Mesothelial cell of epicardium (in vitro differentiated cells): ENCODE results near the gene ZFYVE28. TPM values are rescaled to one million over a fixed set of nuclear protein-coding genes. Genes with fewer than 3 reads are reported as not detected.

Source experiments
- DNase-seq, 2 experiments: peaks; one replicate each; pipeline ENCODE4 v3.0.0; 2021; ENCODE audit warnings: low spot score in 2 of 2; ENCODE audit not compliant: unreplicated experiment in 2 of 2
- H3K27ac Mint-ChIP-seq: 2 replicates; pipeline ENCODE4 v1.8.0; 2021; ENCODE audit warnings: mixed read lengths
- H3K27me3 Mint-ChIP-seq: 2 replicates; pipeline ENCODE4 v1.8.0; 2021; ENCODE audit warnings: low read depth, mixed read lengths
- H3K36me3 Mint-ChIP-seq: 2 replicates; pipeline ENCODE4 v1.8.0; 2021; ENCODE audit warnings: mixed read lengths
- H3K4me1 Mint-ChIP-seq: 2 replicates; pipeline ENCODE4 v1.8.0; 2021; ENCODE audit warnings: mixed read lengths
- H3K4me3 Mint-ChIP-seq: 2 replicates; pipeline ENCODE4 v1.8.0; 2021; ENCODE audit warnings: mild to moderate bottlenecking, moderate library complexity, mixed read lengths
- H3K9me3 Mint-ChIP-seq: 2 replicates; pipeline ENCODE4 v1.8.0; 2021; ENCODE audit warnings: mixed read lengths
- total RNA-seq: library from RNA; stranded (reverse); gene quantifications from 3 replicates; pipeline ENCODE4 v1.2.1, GENCODE V29; 2021
- TF ChIP-seq, protein P1 (sequence below): fragments of 200-600 bp; sonication (generic); IDR thresholded peaks from one replicate; pipeline ENCODE4 v1.5.0; 2021; ENCODE audit warnings: antibody characterized with exemption; ENCODE audit not compliant: unreplicated experiment

Gene ZFYVE28
- total RNA-seq, 1 donor from 2014 or later: 0.51 TPM

- no peak for DNase-seq
- Mint-ChIP-seq H3K27me3 (peaks cover 16% of the 10 kb centered on the region), H3K36me3 (no peaks in the 10 kb centered on the region), H3K4me3 (no peak overlapping the region), H3K4me1 (peaks cover 30% of the 10 kb centered on the region), H3K9me3 (no peaks in the 10 kb centered on the region), H3K27ac (no peak overlapping the region)
- TF ChIP-seq, protein P1, sequence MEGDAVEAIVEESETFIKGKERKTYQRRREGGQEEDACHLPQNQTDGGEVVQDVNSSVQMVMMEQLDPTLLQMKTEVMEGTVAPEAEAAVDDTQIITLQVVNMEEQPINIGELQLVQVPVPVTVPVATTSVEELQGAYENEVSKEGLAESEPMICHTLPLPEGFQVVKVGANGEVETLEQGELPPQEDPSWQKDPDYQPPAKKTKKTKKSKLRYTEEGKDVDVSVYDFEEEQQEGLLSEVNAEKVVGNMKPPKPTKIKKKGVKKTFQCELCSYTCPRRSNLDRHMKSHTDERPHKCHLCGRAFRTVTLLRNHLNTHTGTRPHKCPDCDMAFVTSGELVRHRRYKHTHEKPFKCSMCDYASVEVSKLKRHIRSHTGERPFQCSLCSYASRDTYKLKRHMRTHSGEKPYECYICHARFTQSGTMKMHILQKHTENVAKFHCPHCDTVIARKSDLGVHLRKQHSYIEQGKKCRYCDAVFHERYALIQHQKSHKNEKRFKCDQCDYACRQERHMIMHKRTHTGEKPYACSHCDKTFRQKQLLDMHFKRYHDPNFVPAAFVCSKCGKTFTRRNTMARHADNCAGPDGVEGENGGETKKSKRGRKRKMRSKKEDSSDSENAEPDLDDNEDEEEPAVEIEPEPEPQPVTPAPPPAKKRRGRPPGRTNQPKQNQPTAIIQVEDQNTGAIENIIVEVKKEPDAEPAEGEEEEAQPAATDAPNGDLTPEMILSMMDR: no peak
These were observed 21.6 kb downstream of the ZFYVE28 start for GRCh38 chr4:2396781-2397368.

DNA sequence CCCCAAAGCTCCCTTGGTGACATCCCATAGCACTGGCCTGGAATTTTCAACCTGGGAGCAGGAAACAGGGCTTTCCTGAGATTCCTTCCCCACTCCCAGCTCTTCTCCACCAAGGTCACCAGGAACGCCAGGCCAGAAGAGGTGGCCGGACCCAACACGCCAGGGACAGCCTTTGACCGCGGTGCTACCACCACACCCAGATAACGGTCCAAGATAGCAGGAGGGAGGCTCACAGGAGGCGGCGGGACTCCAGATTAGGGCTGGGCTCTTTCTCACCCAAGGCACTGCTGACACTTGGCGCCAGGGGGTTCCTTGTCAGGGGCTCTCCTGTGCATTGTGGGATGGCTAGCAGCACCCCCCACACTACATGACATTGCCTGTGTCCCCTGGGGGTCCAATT is 22.9 kb downstream of the ZFYVE28 start:
- no peaks in the 10 kb centered on the region for H3K9me3 Mint-ChIP-seq
- peaks cover 24% of the 10 kb centered on the region for H3K27me3 Mint-ChIP-seq

GRCh38 chr4:2395038-2395437 is 23.4 kb downstream of the ZFYVE28 start:
- no peak overlapping the region for H3K27ac Mint-ChIP-seq
- TF ChIP-seq, protein P1: no peak
- no peak for DNase-seq

More for the DNA sequence above, 22.9 kb downstream of the ZFYVE28 start:
- H3K27ac Mint-ChIP-seq: no peak overlapping the region
- no peak for DNase-seq
- peaks cover 33% of the 10 kb centered on the region for H3K4me1 Mint-ChIP-seq
- TF ChIP-seq, protein P1: no peak
- H3K4me3 Mint-ChIP-seq: no peak overlapping the region
- no peaks in the 10 kb centered on the region for H3K36me3 Mint-ChIP-seq

DNA sequence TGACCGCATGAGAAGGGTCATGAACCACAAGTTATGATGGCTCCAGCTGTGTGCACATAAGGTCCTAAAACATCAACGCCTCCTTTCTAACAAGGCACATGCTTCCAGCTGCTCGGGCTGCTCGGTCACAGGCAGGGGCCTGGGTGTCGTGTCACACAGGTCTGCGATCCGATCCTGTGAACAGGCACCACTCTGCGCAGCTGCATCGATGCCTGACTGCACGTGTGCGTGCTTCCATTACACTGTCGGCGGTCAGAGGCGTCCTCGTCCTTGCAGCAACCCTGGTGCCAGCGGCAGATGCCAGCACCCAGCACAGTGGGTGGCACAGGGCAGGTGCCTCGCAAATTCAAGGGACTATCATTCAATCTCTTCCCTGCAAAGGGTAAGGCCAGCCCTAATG is 23.9 kb downstream of the ZFYVE28 start:
- TF ChIP-seq, protein P1: no peak
- no peak for DNase-seq
- Mint-ChIP-seq H3K4me3 (no peak overlapping the region), H3K9me3 (no peaks in the 10 kb centered on the region), H3K27me3 (peaks cover 31% of the 10 kb centered on the region), H3K4me1 (peaks cover 33% of the 10 kb centered on the region), H3K36me3 (no peaks in the 10 kb centered on the region), H3K27ac (no peak overlapping the region)

More at GRCh38 chr4:2395038-2395437, 23.4 kb downstream of the ZFYVE28 start:
- H3K4me1 Mint-ChIP-seq: peaks cover 33% of the 10 kb centered on the region
- peaks cover 26% of the 10 kb centered on the region for H3K27me3 Mint-ChIP-seq
- H3K4me3 Mint-ChIP-seq: no peak overlapping the region
- no peaks in the 10 kb centered on the region for H3K36me3 Mint-ChIP-seq
- no peaks in the 10 kb centered on the region for H3K9me3 Mint-ChIP-seq

DNA sequence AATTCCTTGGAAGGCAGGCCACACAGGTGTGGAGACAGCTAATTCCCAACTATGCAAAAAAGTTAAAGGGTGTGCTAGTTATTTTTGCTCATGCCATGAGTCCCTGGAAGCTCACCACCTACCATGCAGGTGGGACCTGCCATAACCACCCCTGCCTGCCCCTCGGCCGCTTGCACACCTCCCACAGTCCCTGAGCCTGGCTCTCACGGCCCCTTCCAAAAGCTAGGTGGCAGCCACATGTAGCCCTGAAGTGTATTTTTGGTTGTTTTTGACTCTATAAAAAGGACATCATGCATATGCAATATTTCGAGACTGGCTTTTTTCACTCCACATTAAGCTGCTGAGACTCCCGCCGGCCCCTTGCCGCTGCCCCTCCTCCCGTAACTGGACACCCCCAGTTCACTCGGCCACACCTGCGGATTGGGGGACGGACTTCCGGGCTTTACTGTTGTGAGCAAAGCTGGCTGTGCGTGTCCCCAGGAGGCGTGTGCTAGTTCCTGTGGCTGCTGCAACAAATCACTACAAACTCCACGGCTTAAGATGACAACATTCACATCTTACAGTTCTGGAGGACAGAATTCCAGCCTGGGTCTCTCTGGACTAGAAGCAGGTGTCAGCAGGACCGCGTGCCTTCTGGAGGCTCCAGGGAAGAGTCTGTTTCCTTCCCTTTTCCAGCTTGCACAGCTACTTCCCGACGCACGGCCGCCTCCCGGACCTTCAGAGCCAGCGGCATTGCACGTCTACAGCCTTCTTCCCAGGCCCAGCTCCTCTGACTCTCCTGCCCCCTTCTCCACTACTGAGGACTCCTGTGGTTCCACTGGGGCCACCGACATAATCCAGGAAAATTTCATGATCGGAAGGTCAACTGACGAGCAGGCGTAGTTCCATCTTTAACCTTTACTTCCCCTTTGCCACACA is 24.8 kb downstream of the ZFYVE28 start:
- peaks cover 38% of the 10 kb centered on the region for H3K27me3 Mint-ChIP-seq
- TF ChIP-seq, protein P1: no peak
- peak in 1 of 2 experiments; percentile 60 for DNase-seq
- no peaks in the 10 kb centered on the region for H3K36me3 Mint-ChIP-seq
- H3K9me3 Mint-ChIP-seq: no peaks in the 10 kb centered on the region
- peak overlapping the region; percentile 54 for H3K4me3 Mint-ChIP-seq
- H3K4me1 Mint-ChIP-seq: peaks cover 33% of the 10 kb centered on the region
- no peak overlapping the region for H3K27ac Mint-ChIP-seq
